Stimulated activated CD4-positive, alpha-beta T cell treated with anti-CD3 and anti-CD28 coated beads, Interleukin-12 subunit alpha, Interleukin-12 subunit beta, amount 100 ng/mL, for 4 hours (primary cell): ENCODE data around the gene NTMT1.
"Not testable (repeated sequence)": the region's sequence is repeated elsewhere in the genome, so short reads cannot be mapped to it uniquely, and the experiment has no call there.

Source experiments
- DNase-seq: peaks from one replicate; pipeline ENCODE4 v3.0.0-alpha.2; 2020

The NTMT1 gene

GRCh38 chr9:129615407-129616285 is 10.3 kb upstream of the NTMT1 start:
- no peak for DNase-seq

- no peak for DNase-seq
Measured at GRCh38 chr9:129617167-129617566, 8.8 kb upstream of the NTMT1 start.

- no peak for DNase-seq
Measured at GRCh38 chr9:129619787-129620668, 5.9 kb upstream of the NTMT1 start.

GRCh38 chr9:129620669-129621295 is 5.2 kb upstream of the NTMT1 start, which contains the start of gene C9orf50:
Gene C9orf50 (minus strand): TSS chr9:129621101. CDS start chr9:129620574, 527 bp downstream.
- no peak for DNase-seq

GRCh38 chr9:129623331-129623730 is 2.6 kb upstream of the NTMT1 start:
- DNase-seq: no peak

GRCh38 chr9:129624168-129624759 is 1.7 kb upstream of the NTMT1 start:
- DNase-seq: peak; percentile 72

GRCh38 chr9:129624947-129625346 is 1.0 kb upstream of the NTMT1 start:
- DNase-seq: no peak

GRCh38 chr9:129626625-129627284 is 792 bp downstream of the NTMT1 start:
- DNase-seq: no peak

GRCh38 chr9:129627556-129628440 is 1.8 kb downstream of the NTMT1 start:
- no peak for DNase-seq

GRCh38 chr9:129628709-129629108 is 2.7 kb downstream of the NTMT1 start:
- DNase-seq: no peak

- no peak for DNase-seq
Measured at GRCh38 chr9:129629251-129629820, 3.4 kb downstream of the NTMT1 start.

GRCh38 chr9:129630967-129631673 is 5.2 kb downstream of the NTMT1 start:
- DNase-seq: no peak

GRCh38 chr9:129631674-129632129 is 5.7 kb downstream of the NTMT1 start:
- DNase-seq: no peak

GRCh38 chr9:129632460-129632859 is 6.5 kb downstream of the NTMT1 start:
- no peak for DNase-seq

- DNase-seq: no peak
Measured at GRCh38 chr9:129633207-129633606, 7.2 kb downstream of the NTMT1 start.

GRCh38 chr9:129633848-129634247 is 7.9 kb downstream of the NTMT1 start:
- no peak for DNase-seq

GRCh38 chr9:129635099-129636065 is 9.4 kb downstream of the NTMT1 start:
- DNase-seq: no peak

- not testable (repeated sequence) for DNase-seq
Measured at GRCh38 chr9:129636343-129636742, 10.4 kb downstream of the NTMT1 start.

GRCh38 chr9:129637102-129637501 is 11.1 kb downstream of the NTMT1 start:
- DNase-seq: no peak
